ENCODE measurements around the gene CRYBG1. TPM values are rescaled to one million over a fixed set of nuclear protein-coding genes. Genes with fewer than 3 reads are reported as not detected.

The CRYBG1 gene
- polyA plus RNA-seq, 6 donors from 2014 or later = 9.7 to 19.0 (median 13.5) TPM

- H3K27ac Mint-ChIP-seq = no peak overlapping the region
- ATAC-seq (ENCODE audit: low read depth in 2 of 2) = no peak
- peaks cover 0 to 3% (median 0%) of the 10 kb centered on the region in 7 donors for H3K9me3 Mint-ChIP-seq
- no peaks in the 10 kb centered on the region for H3K27me3 Mint-ChIP-seq
- H3K4me1 Mint-ChIP-seq = peaks cover 7 to 17% (median 9%) of the 10 kb centered on the region in 3 donors
- H3K36me3 Mint-ChIP-seq = no peaks in the 10 kb centered on the region
- no peak for DNase-seq
- no peak overlapping the region for H3K4me3 Mint-ChIP-seq
Measured at GRCh38 chr6:106488494-106489370, 128.2 kb downstream of the CRYBG1 start.

- Mint-ChIP-seq H3K9me3 (peaks cover 0 to 3% (median 0%) of the 10 kb centered on the region in 7 donors), H3K4me1 (peaks cover 11 to 21% (median 13%) of the 10 kb centered on the region in 3 donors), H3K4me3 (no peak overlapping the region), H3K36me3 (no peaks in the 10 kb centered on the region), H3K27me3 (no peaks in the 10 kb centered on the region), H3K27ac (no peak overlapping the region)
- ATAC-seq (ENCODE audit: low read depth in 2 of 2) (no peak), DNase-seq (no peak)
Measured at GRCh38 chr6:106490030-106490429, 129.5 kb downstream of the CRYBG1 start.

GRCh38 chr6:106490436-106490835 lies 129.9 kb downstream of the CRYBG1 start:
- H3K4me3 Mint-ChIP-seq = no peak overlapping the region
- peaks cover 0 to 3% (median 0%) of the 10 kb centered on the region in 7 donors for H3K9me3 Mint-ChIP-seq
- no peaks in the 10 kb centered on the region for H3K27me3 Mint-ChIP-seq
- H3K36me3 Mint-ChIP-seq = no peaks in the 10 kb centered on the region
- H3K4me1 Mint-ChIP-seq = peaks cover 15 to 22% (median 15%) of the 10 kb centered on the region in 3 donors
- H3K27ac Mint-ChIP-seq = no peak overlapping the region
- no peak for DNase-seq
- ATAC-seq (ENCODE audit: low read depth in 2 of 2) = no peak

GRCh38 chr6:106490974-106491373 lies 130.5 kb downstream of the CRYBG1 start:
- Mint-ChIP-seq H3K4me3 (no peak overlapping the region), H3K36me3 (no peaks in the 10 kb centered on the region), H3K4me1 (peaks cover 9 to 18% (median 13%) of the 10 kb centered on the region in 3 donors), H3K27me3 (no peaks in the 10 kb centered on the region), H3K9me3 (peaks cover 0 to 3% (median 0%) of the 10 kb centered on the region in 7 donors), H3K27ac (no peak overlapping the region)
- ATAC-seq (ENCODE audit: low read depth in 2 of 2) (no peak), DNase-seq (no peak)

GRCh38 chr6:106495014-106495413 lies 134.5 kb downstream of the CRYBG1 start:
- Mint-ChIP-seq H3K27ac (peak overlapping the region in 4 of 6 donors; percentile 16 to 72 (median 31)), H3K36me3 (no peaks in the 10 kb centered on the region), H3K4me3 (peak overlapping the region in 7 of 8 donors; percentile 4 to 89 (median 59)), H3K27me3 (no peaks in the 10 kb centered on the region), H3K4me1 (peaks cover 6 to 14% (median 11%) of the 10 kb centered on the region in 3 donors), H3K9me3 (no peaks in the 10 kb centered on the region)
- DNase-seq = no peak
- peak; percentile 48 to 64 for ATAC-seq (ENCODE audit: low read depth in 2 of 2)

GRCh38 chr6:106496823-106497222 lies 136.3 kb downstream of the CRYBG1 start:
- Mint-ChIP-seq H3K4me1 (peaks cover 6 to 14% (median 11%) of the 10 kb centered on the region in 3 donors), H3K27me3 (no peaks in the 10 kb centered on the region), H3K4me3 (no peak overlapping the region), H3K9me3 (no peaks in the 10 kb centered on the region), H3K36me3 (no peaks in the 10 kb centered on the region), H3K27ac (peak overlapping the region in 1 of 6 donors; percentile 27)
- ATAC-seq (ENCODE audit: low read depth in 2 of 2) (no peak), DNase-seq (no peak)

GRCh38 chr6:106501960-106502371 lies 141.4 kb downstream of the CRYBG1 start:
- H3K9me3 Mint-ChIP-seq = no peaks in the 10 kb centered on the region
- H3K4me1 Mint-ChIP-seq = no peaks in the 10 kb centered on the region
- no peaks in the 10 kb centered on the region for H3K36me3 Mint-ChIP-seq

GRCh38 chr6:106502559-106502958 lies 142.0 kb downstream of the CRYBG1 start:
- peaks cover 0 to 3% (median 0%) of the 10 kb centered on the region in 3 donors for H3K27me3 Mint-ChIP-seq
- no peaks in the 10 kb centered on the region for H3K36me3 Mint-ChIP-seq
- DNase-seq (no peak), ATAC-seq (ENCODE audit: low read depth in 2 of 2) (no peak)
- H3K9me3 Mint-ChIP-seq = no peaks in the 10 kb centered on the region
- H3K4me1 Mint-ChIP-seq = no peaks in the 10 kb centered on the region
- H3K27ac Mint-ChIP-seq = peak overlapping the region in 1 of 6 donors; percentile 10
- no peak overlapping the region for H3K4me3 Mint-ChIP-seq

More at GRCh38 chr6:106501960-106502371, 141.4 kb downstream of the CRYBG1 start:
- DNase-seq (no peak), ATAC-seq (ENCODE audit: low read depth in 2 of 2) (no peak)
- peaks cover 0 to under 1% (median 0%) of the 10 kb centered on the region in 3 donors for H3K27me3 Mint-ChIP-seq
- H3K4me3 Mint-ChIP-seq = no peak overlapping the region
- no peak overlapping the region for H3K27ac Mint-ChIP-seq

GRCh38 chr6:106508277-106508676 lies 147.8 kb downstream of the CRYBG1 start:
- no peak for ATAC-seq (ENCODE audit: low read depth in 2 of 2)
- H3K4me1 Mint-ChIP-seq = peaks cover 21 to 28% (median 23%) of the 10 kb centered on the region in 3 donors
- DNase-seq = no peak
- no peaks in the 10 kb centered on the region for H3K9me3 Mint-ChIP-seq
- H3K36me3 Mint-ChIP-seq = no peaks in the 10 kb centered on the region
- peaks cover 0 to 3% (median 0%) of the 10 kb centered on the region in 3 donors for H3K27me3 Mint-ChIP-seq
- H3K4me3 Mint-ChIP-seq = peak overlapping the region in 3 of 8 donors; percentile 6 to 98 (median 28)
- peak overlapping the region in 2 of 6 donors; percentile 56 to 92 for H3K27ac Mint-ChIP-seq

GRCh38 chr6:106508834-106509233 lies 148.3 kb downstream of the CRYBG1 start:
- Mint-ChIP-seq H3K36me3 (no peaks in the 10 kb centered on the region), H3K4me1 (peaks cover 22 to 32% (median 26%) of the 10 kb centered on the region in 3 donors), H3K27ac (peak overlapping the region in 1 of 6 donors; percentile 89), H3K9me3 (no peaks in the 10 kb centered on the region), H3K27me3 (peaks cover 0 to 3% (median 0%) of the 10 kb centered on the region in 3 donors), H3K4me3 (peak overlapping the region in 3 of 8 donors; percentile 94 to 98 (median 98))
- ATAC-seq (ENCODE audit: low read depth in 2 of 2) (no peak), DNase-seq (no peak)

GRCh38 chr6:106509420-106510089 lies 149.0 kb downstream of the CRYBG1 start:
- peak; percentile 53 for ATAC-seq (ENCODE audit: low read depth in 2 of 2)

GRCh38 chr6:106510090-106510970 lies 149.8 kb downstream of the CRYBG1 start:
- peak overlapping the region; percentile 86 to 93 (median 90) for H3K27ac Mint-ChIP-seq
- H3K4me3 Mint-ChIP-seq = peak overlapping the region; percentile 91 to 99 (median 98)
- DNase-seq (peak; percentile 65), ATAC-seq (ENCODE audit: low read depth in 2 of 2) (peak; percentile 45 to 49)
- no peaks in the 10 kb centered on the region for H3K36me3 Mint-ChIP-seq
- peaks cover 33 to 47% (median 33%) of the 10 kb centered on the region in 3 donors for H3K4me1 Mint-ChIP-seq
- no peaks in the 10 kb centered on the region for H3K9me3 Mint-ChIP-seq
- peaks cover 0 to 3% (median 0%) of the 10 kb centered on the region in 3 donors for H3K27me3 Mint-ChIP-seq

More at GRCh38 chr6:106509420-106510089, 149.0 kb downstream of the CRYBG1 start:
- Mint-ChIP-seq H3K4me3 (peak overlapping the region; percentile 91 to 99 (median 98)), H3K27ac (peak overlapping the region; percentile 79 to 94 (median 91)), H3K27me3 (peaks cover 0 to 3% (median 0%) of the 10 kb centered on the region in 3 donors), H3K36me3 (no peaks in the 10 kb centered on the region), H3K4me1 (peaks cover 29 to 39% (median 33%) of the 10 kb centered on the region in 3 donors), H3K9me3 (no peaks in the 10 kb centered on the region)
- peak; percentile 66 for DNase-seq

Data from naive B cell (primary cell).